H1 (cell line): ENCODE results near the gene AP1G2. TPM values are rescaled to one million over a fixed set of nuclear protein-coding genes. Genes with fewer than 3 reads are reported as not detected.

Experiments
- CTCF ChIA-PET: fragments of 300-600 bp; sonication (Branson Sonifier 250); formaldehyde crosslinking; loops from one replicate; lab custom pipeline; 2021; ENCODE audit not compliant: partially characterized antibody; lab: Charles Lee
- POLR2A ChIA-PET: fragments of 300-600 bp; sonication (Branson Sonifier 250); formaldehyde crosslinking; loops from one replicate; lab custom pipeline; 2021; ENCODE audit warnings: inconsistent platforms; ENCODE audit not compliant: partially characterized antibody; lab: Charles Lee
- DNase-seq, 2 experiments: peaks; one replicate each; pipeline versions ENCODE4 v3.0.0 to v3.0.0-alpha.2; 2010 to 2022; ENCODE audit warnings: low spot score in 2 of 2, low read depth in 1 of 2, mixed read lengths in 1 of 2
- FAIRE-seq: peaks from 2 replicates; lab custom pipeline; 2011; peaks lifted over from hg19 to GRCh38; lab: Jason Lieb, UNC
- H2AFZ ChIP-seq: 2 replicates; pipeline ENCODE4 v1.8.1; 2012; ENCODE audit warnings: low read length, inconsistent platforms
- H2AK5ac ChIP-seq: 2 replicates; pipeline ENCODE4 v1.6.1; 2013; ENCODE audit warnings: low read depth, low read length
- H2BK120ac ChIP-seq: replicated peaks from 2 replicates; pipeline ENCODE3; 2013; ENCODE audit warnings: low read depth, low read length, inconsistent platforms
- H2BK12ac ChIP-seq: 2 replicates; pipeline ENCODE4 v1.6.1; 2013; ENCODE audit warnings: low read depth, low read length
- H2BK15ac ChIP-seq: 2 replicates; pipeline ENCODE4 v1.6.1; 2013; ENCODE audit warnings: low read length
- H2BK20ac ChIP-seq: 2 replicates; pipeline ENCODE4 v1.6.1; 2013; ENCODE audit warnings: low read length
- H2BK5ac ChIP-seq: 2 replicates; pipeline ENCODE4 v1.6.1; 2013; ENCODE audit warnings: low read depth, low read length
- H3K14ac ChIP-seq: 2 replicates; pipeline ENCODE4 v1.6.1; 2013; ENCODE audit warnings: inconsistent platforms; ENCODE audit not compliant: insufficient read length
- H3K18ac ChIP-seq: 2 replicates; pipeline ENCODE4 v1.6.1; 2013; ENCODE audit warnings: low read length; ENCODE audit errors: extremely low read depth
- H3K23ac ChIP-seq: 2 replicates; pipeline ENCODE4 v1.6.1; 2013; ENCODE audit warnings: inconsistent platforms; ENCODE audit not compliant: insufficient read length
- H3K23me2 ChIP-seq: 2 replicates; pipeline ENCODE4 v1.6.1; 2013; ENCODE audit warnings: low read depth, low read length
- H3K27ac ChIP-seq: 2 replicates; pipeline ENCODE4 v1.6.1; 2011; ENCODE audit warnings: low read depth, low read length, inconsistent platforms
- H3K27me3 ChIP-seq, 4 experiments: replicated peaks in 1 of 4; 1 replicate in 1 of 4; 2 replicates in 3 of 4; pipeline versions ENCODE4 v1.6.1 to v1.8.1; 2011 to 2013; ENCODE audit warnings: low read length in 3 of 4, mild to moderate bottlenecking in 3 of 4, inconsistent platforms in 2 of 4, mixed read lengths in 2 of 4, moderate library complexity in 1 of 4; ENCODE audit not compliant: control insufficient read depth in 3 of 4, insufficient read depth in 3 of 4; ENCODE audit errors: extremely low read depth in 1 of 4
- H3K36me3 ChIP-seq, 4 experiments: 2 replicates each; pipeline versions ENCODE4 v1.6.1 to v1.8.1; 2011 to 2013; ENCODE audit warnings: mild to moderate bottlenecking in 4 of 4, low read length in 3 of 4, moderate library complexity in 2 of 4, control low read depth in 1 of 4, inconsistent platforms in 1 of 4; ENCODE audit not compliant: insufficient read depth in 4 of 4, control insufficient read depth in 2 of 4
- H3K4ac ChIP-seq: replicated peaks from 2 replicates; pipeline ENCODE3; 2013; ENCODE audit warnings: low read length, low read depth, mixed read lengths, inconsistent platforms; ENCODE audit not compliant: insufficient read length
- H3K4me1 ChIP-seq, 4 experiments: replicated peaks in 1 of 4; 1 replicate in 1 of 4; 2 replicates in 3 of 4; pipeline versions ENCODE4 v1.6.1 to v1.8.1; 2011 to 2013; ENCODE audit warnings: low read length in 3 of 4, inconsistent platforms in 2 of 4, mixed read lengths in 1 of 4; ENCODE audit not compliant: insufficient read depth in 4 of 4, control insufficient read depth in 3 of 4
- H3K4me2 ChIP-seq, 2 experiments: 2 replicates each; pipeline versions ENCODE4 v1.6.1 to v1.8.1; 2011 to 2013; ENCODE audit warnings: low read depth in 2 of 2, low read length in 2 of 2, control low read depth in 1 of 2, inconsistent platforms in 1 of 2, mild to moderate bottlenecking in 1 of 2; ENCODE audit not compliant: insufficient read depth in 1 of 2
- H3K4me3 ChIP-seq, 4 experiments: fragments of 200-600, 300-600 bp in 1 of 4; sonication (generic), shearing (Covaris generic), sonication (Bioruptor Twin) in 1 of 4; 2 replicates each; pipeline versions ENCODE4 v1.5.1 to v1.8.1; 2011 to 2016; ENCODE audit warnings: low read length in 4 of 4, low read depth in 3 of 4, control low read depth in 2 of 4, inconsistent platforms in 2 of 4, mild to moderate bottlenecking in 2 of 4, mixed read lengths in 1 of 4, moderate library complexity in 1 of 4; ENCODE audit not compliant: insufficient read depth in 2 of 4; ENCODE audit errors: extremely low read depth in 1 of 4
- H3K56ac ChIP-seq: replicated peaks from 2 replicates; pipeline ENCODE3; 2013; ENCODE audit warnings: low read depth, mild to moderate bottlenecking, mixed read lengths, low read length, inconsistent platforms; ENCODE audit not compliant: insufficient read length
- H3K79me1 ChIP-seq: 2 replicates; pipeline ENCODE4 v1.6.1; 2013; ENCODE audit warnings: low read depth, low read length, control low read depth
- H3K79me2 ChIP-seq, 2 experiments: 2 replicates each; pipeline versions ENCODE4 v1.6.1 to v1.8.1; 2012 to 2013; ENCODE audit warnings: low read length in 2 of 2, mild to moderate bottlenecking in 2 of 2, inconsistent platforms in 1 of 2; ENCODE audit not compliant: insufficient read depth in 2 of 2, control insufficient read depth in 1 of 2
- H3K9ac ChIP-seq, 4 experiments: replicated peaks in 1 of 4; 1 replicate in 1 of 4; 2 replicates in 3 of 4; pipeline versions ENCODE4 v1.6.1 to v1.8.1; 2011 to 2013; ENCODE audit warnings: low read depth in 3 of 4, low read length in 3 of 4, control low read depth in 2 of 4, mild to moderate bottlenecking in 2 of 4, moderate library complexity in 2 of 4, inconsistent platforms in 1 of 4; ENCODE audit errors: extremely low read depth in 1 of 4
- H3K9me3 ChIP-seq, 2 experiments: 2 replicates each; pipeline versions ENCODE4 v1.6.1 to v1.8.1; 2012 to 2013; ENCODE audit warnings: mild to moderate bottlenecking in 2 of 2, moderate library complexity in 2 of 2, control low read depth in 1 of 2, inconsistent platforms in 1 of 2, low read depth in 1 of 2, low read length in 1 of 2, mixed read lengths in 1 of 2; ENCODE audit not compliant: insufficient read depth in 2 of 2
- H4K20me1 ChIP-seq, 2 experiments: replicated peaks in 1 of 2; 2 replicates each; pipeline versions ENCODE3 to v1.8.1; 2011 to 2013; ENCODE audit warnings: inconsistent platforms in 2 of 2, low read length in 2 of 2, mild to moderate bottlenecking in 1 of 2; ENCODE audit not compliant: insufficient read depth in 2 of 2, control insufficient read depth in 1 of 2
- H4K5ac ChIP-seq: 2 replicates; pipeline ENCODE4 v1.6.1; 2013; ENCODE audit warnings: low read length, low read depth, mixed read lengths, inconsistent platforms; ENCODE audit not compliant: insufficient read length
- H4K8ac ChIP-seq: 2 replicates; pipeline ENCODE4 v1.8.0; 2013; ENCODE audit warnings: mild to moderate bottlenecking, moderate library complexity, low read length, inconsistent platforms; ENCODE audit not compliant: insufficient read depth; ENCODE audit errors: extremely low read depth
- H4K91ac ChIP-seq: replicated peaks from 2 replicates; pipeline ENCODE3; 2013; ENCODE audit warnings: low read length, mixed read lengths, inconsistent platforms; ENCODE audit not compliant: insufficient read length
- ASH2L ChIP-seq: fragments of 200-600, 300-600 bp; sonication (generic); IDR thresholded peaks from one replicate; pipeline ENCODE4 v1.7.1; 2017; ENCODE audit warnings: low read length
- CHD2 ChIP-seq: IDR thresholded peaks from 2 replicates; pipeline ENCODE4 v1.6.1; 2012; ENCODE audit warnings: low read length, improper control_type of control experiment
- HDAC2 ChIP-seq, 2 experiments: fragments of 300-600 bp in 1 of 2; sonication (generic) in 1 of 2; IDR thresholded peaks; 2 replicates each; pipeline ENCODE4 v1.6.1; 2011 to 2012; ENCODE audit warnings: low read depth in 2 of 2, low read length in 2 of 2, mild to moderate bottlenecking in 2 of 2, moderate library complexity in 2 of 2, borderline replicate concordance in 1 of 2, inconsistent platforms in 1 of 2
- PHF8 ChIP-seq: fragments of 200-600 bp; sonication (generic); conservative IDR thresholded peaks from 2 replicates; pipeline ENCODE4 v1.7.1; 2012; ENCODE audit warnings: low read depth, mild to moderate bottlenecking, inconsistent platforms, low read length, moderate library complexity
- RAD21 ChIP-seq, 2 experiments: IDR thresholded peaks in 1 of 2; conservative IDR thresholded peaks in 1 of 2; 2 replicates each; pipeline ENCODE4 v1.6.1; 2011; ENCODE audit warnings: low read depth in 2 of 2, low read length in 2 of 2, improper control_type of control experiment in 1 of 2, inconsistent platforms in 1 of 2, mild to moderate bottlenecking in 1 of 2, moderate library complexity in 1 of 2
- YY1 ChIP-seq: IDR thresholded peaks from 2 replicates; pipeline ENCODE4 v1.6.1; 2011; ENCODE audit warnings: low read depth, mild to moderate bottlenecking, low read length
- WGBS, 2 experiments: shearing (Covaris generic) in 1 of 2; methylation state at CpG; one replicate each; pipeline versions ENCODE4 v1.1.6 to v1.1.7; 2013 to 2015; ENCODE audit warnings: low lambda C conversion rate in 2 of 2, mixed read lengths in 2 of 2, inconsistent platforms in 1 of 2, low coverage in 1 of 2, missing lambda C conversion rate in 1 of 2; ENCODE audit not compliant: insufficient replicate concordance in 2 of 2, insufficient coverage in 1 of 2, insufficient read length in 1 of 2; ENCODE audit errors: extremely low coverage in 1 of 2, missing lambda C conversion rate in 1 of 2; 5-methylcytosine and 5-hydroxymethylcytosine counted together
- polyA plus RNA-seq, 7 experiments: library from polyadenylated mRNA; depleted of rRNA in 3 of 7; stranded (reverse) in 5 of 7; unstranded in 2 of 7; fragments of >200 nt in 5 of 7; fragments of 200-250 nt in 2 of 7; gene quantifications; 1 replicate in 5 of 7; 2 replicates in 1 of 7; 4 replicates in 1 of 7; pipeline versions ENCODE4 v1.2.1 to v1.2.3, GENCODE V29; 2011 to 2013; ENCODE audit warnings: missing spikeins in 2 of 7, mixed read lengths in 2 of 7
- total RNA-seq: library from RNA; stranded (reverse); fragmentation: NEBNext Ultra II Directional; extraction: Animal tissue kit (Norgen Biotek cat#: 25700); gene quantifications from 2 replicates; pipeline ENCODE4 v1.2.1, GENCODE V29; 2021
- TF ChIP-seq, protein P1 (sequence below), 3 experiments: IDR thresholded peaks; 1 replicate in 2 of 3; 2 replicates in 1 of 3; pipeline versions ENCODE4 v1.5.1 to v1.6.1; 2011; ENCODE audit warnings: low read length in 3 of 3, mild to moderate bottlenecking in 3 of 3, inconsistent platforms in 2 of 3, low read depth in 1 of 3, moderate library complexity in 1 of 3; ENCODE audit not compliant: insufficient read depth in 1 of 3; ENCODE audit errors: control extremely low read depth in 1 of 3
- TF ChIP-seq, protein P2 (sequence below): IDR thresholded peaks from 2 replicates; pipeline ENCODE4 v1.6.1; 2012; ENCODE audit warnings: inconsistent platforms

Gene AP1G2
- total and polyA plus RNA-seq, 2 of the 8 experiments (the other 6 are each of a cell fraction or from before 2014, with no cell fraction given), result 70.9 to 134 TPM

DNA sequence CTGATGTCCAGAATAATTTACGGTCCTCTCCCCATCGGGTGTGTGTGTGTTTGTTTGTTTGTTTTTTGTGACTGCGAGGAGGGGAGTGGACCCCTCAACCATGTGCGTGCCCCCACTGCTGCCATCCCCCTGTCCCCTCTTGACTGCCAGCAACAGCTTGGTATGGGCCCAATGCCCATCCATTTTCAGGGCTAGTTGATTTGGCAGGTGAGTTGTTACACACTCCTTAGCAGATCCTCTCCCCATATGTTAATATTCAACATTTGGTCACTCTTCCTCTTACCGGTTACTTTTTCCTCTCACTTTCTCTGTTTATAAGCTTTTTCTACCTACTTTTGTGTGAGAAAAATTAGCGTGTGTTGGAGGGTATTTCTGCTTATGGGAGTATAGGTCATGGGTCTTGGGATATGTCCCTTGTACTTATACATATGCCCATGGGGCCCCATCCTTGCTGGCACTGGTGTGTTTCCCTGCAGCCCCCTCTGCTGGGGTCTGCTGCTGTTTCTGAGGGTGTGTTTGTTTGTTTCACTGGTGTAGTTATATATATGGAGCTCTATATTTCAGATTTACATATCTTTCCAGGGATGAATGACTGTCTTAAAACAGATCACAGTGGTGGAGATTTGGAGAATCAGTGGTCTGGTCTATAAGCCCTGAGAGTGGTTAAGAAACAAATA lies 49.8 kb downstream of the AP1G2 start:
- FAIRE-seq, result no peak
- Histone ChIP-seq H3K9me3 (no peaks in the 10 kb centered on the region), H3K4ac (no peak overlapping the region), H2BK15ac (no peak overlapping the region), H3K79me2 (no peaks in the 10 kb centered on the region), H3K23ac (no peak overlapping the region), H3K27me3 (peaks cover 0 to 4% (median 0%) of the 10 kb centered on the region in 4 experiments; a peak in 1 of 7 replicates), H2BK12ac (no peak overlapping the region), H2BK20ac (no peak overlapping the region), H3K23me2 (no peaks in the 10 kb centered on the region), H4K91ac (no peak overlapping the region), H3K9ac (no peak overlapping the region; a peak in 1 of 7 replicates), H3K4me2 (no peak overlapping the region), H3K79me1 (no peaks in the 10 kb centered on the region), H3K4me1 (peaks cover 7 to 13% (median 9%) of the 10 kb centered on the region in 4 experiments), H3K36me3 (peaks cover 0 to 6% (median 0%) of the 10 kb centered on the region in 4 experiments; a peak in 3 of 8 replicates), H4K8ac (no peak overlapping the region), H3K56ac (no peak overlapping the region), H3K4me3 (no peak overlapping the region), H2BK120ac (no peak overlapping the region), H3K27ac (no peak overlapping the region), H2BK5ac (no peak overlapping the region), H4K20me1 (no peaks in the 10 kb centered on the region), H3K18ac (no peak overlapping the region), H4K5ac (no peak overlapping the region), H2AK5ac (no peak overlapping the region), H2AFZ (no peak overlapping the region), H3K14ac (no peak overlapping the region)
- ChIA-PET CTCF (interaction anchor here (0.6 to 70.5 kb wide), 11 partner anchors 8 to 63 kb away, joined by 3 to 2092 read pairs (median 4); partner anchors contain the start of genes AP1G2, NGDN, THTPA and ZFHX2), POLR2A (interaction anchor here (1.0 to 48.3 kb wide), 5 partner anchors 30 to 39 kb away, joined by 4 to 1523 read pairs (median 5); partner anchors contain the start of genes AP1G2, THTPA and ZFHX2)
- WGBS, 2 experiments, result 92% methylated on average over 6 of the region's 6 CpGs; no CpG with 5 or more reads in 1 of the 2 experiments
- no peak for DNase-seq
- TF ChIP-seq HDAC2 (IDR thresholded peaks at IDR 0.05; ENCODE audit: borderline replicate concordance in 1 of 2, low read depth in 2 of 2, low read length in 2 of 2), result no peak
- no peak for TF ChIP-seq PHF8
- TF ChIP-seq YY1, result no peak
- TF ChIP-seq, protein P1, sequence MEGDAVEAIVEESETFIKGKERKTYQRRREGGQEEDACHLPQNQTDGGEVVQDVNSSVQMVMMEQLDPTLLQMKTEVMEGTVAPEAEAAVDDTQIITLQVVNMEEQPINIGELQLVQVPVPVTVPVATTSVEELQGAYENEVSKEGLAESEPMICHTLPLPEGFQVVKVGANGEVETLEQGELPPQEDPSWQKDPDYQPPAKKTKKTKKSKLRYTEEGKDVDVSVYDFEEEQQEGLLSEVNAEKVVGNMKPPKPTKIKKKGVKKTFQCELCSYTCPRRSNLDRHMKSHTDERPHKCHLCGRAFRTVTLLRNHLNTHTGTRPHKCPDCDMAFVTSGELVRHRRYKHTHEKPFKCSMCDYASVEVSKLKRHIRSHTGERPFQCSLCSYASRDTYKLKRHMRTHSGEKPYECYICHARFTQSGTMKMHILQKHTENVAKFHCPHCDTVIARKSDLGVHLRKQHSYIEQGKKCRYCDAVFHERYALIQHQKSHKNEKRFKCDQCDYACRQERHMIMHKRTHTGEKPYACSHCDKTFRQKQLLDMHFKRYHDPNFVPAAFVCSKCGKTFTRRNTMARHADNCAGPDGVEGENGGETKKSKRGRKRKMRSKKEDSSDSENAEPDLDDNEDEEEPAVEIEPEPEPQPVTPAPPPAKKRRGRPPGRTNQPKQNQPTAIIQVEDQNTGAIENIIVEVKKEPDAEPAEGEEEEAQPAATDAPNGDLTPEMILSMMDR (IDR thresholded peaks at IDR 0.05; ENCODE audit: control extremely low read depth in 1 of 3, insufficient read depth in 1 of 3, low read depth in 1 of 3, low read length in 3 of 3), result peak; percentile 6 to 45 (median 16)
- no peak for TF ChIP-seq ASH2L
- no peak for TF ChIP-seq CHD2
- TF ChIP-seq, protein P2, sequence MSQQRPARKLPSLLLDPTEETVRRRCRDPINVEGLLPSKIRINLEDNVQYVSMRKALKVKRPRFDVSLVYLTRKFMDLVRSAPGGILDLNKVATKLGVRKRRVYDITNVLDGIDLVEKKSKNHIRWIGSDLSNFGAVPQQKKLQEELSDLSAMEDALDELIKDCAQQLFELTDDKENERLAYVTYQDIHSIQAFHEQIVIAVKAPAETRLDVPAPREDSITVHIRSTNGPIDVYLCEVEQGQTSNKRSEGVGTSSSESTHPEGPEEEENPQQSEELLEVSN, result no peak
- peak; percentile 45 to 63 for TF ChIP-seq RAD21 (IDR thresholded peaks at IDR 0.05 in 1 of 2, conservative IDR thresholded peaks at IDR 0.05 in 1 of 2; ENCODE audit: low read depth in 2 of 2, low read length in 2 of 2)
